T47D (cell line): Measurements from ENCODE around the gene RER1.
A peak's percentile ranks its signal among the peaks of the same experiment; 100 is the strongest.
"Not testable (repeated sequence)": the region's sequence is repeated elsewhere in the genome, so short reads cannot be mapped to it uniquely, and the experiment has no call there.

Experiments used
- DNase-seq, 2 experiments: peaks; one replicate each; pipeline versions ENCODE4 v3.0.0 to v3.0.0-alpha.2; 2011 to 2012; ENCODE audit warnings: low read depth in 1 of 2, low spot score in 1 of 2
- JUND ChIP-seq: IDR thresholded peaks from 2 replicates; pipeline ENCODE4 v1.6.1; 2012; ENCODE audit warnings: low read depth
- in situ Hi-C: cut with HindIII; loops from 2 replicates; pipeline ENCODE4 v1.10.0; 2016; ENCODE audit warnings: low sequenced_read_pairs, low pct_unique_long_range_greater_than_20kb

RER1 gene

DNA sequence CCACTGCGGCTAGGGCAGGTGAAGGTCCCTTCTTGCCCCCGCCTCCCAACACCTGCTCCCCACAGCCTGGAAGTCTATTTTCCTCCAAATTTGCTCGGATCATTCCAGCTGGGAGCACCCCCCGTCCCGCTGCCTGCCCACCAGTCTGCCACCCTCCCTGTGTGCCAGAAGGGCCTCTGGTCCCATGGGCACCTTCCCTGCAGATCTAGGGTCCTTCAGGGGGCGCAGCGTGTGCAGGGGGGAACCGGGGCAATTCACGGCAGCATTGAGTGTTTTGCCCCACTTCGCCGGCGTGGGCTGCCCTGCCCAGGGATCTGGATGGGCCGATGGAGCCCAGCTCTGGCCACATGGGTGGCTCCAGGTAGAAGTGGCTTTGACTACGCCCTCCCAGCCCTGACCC is 47.0 kb downstream of the RER1 start:
- in situ Hi-C loops = no loop called here
- DNase-seq = no peak
- no peak for TF ChIP-seq JUND

DNA sequence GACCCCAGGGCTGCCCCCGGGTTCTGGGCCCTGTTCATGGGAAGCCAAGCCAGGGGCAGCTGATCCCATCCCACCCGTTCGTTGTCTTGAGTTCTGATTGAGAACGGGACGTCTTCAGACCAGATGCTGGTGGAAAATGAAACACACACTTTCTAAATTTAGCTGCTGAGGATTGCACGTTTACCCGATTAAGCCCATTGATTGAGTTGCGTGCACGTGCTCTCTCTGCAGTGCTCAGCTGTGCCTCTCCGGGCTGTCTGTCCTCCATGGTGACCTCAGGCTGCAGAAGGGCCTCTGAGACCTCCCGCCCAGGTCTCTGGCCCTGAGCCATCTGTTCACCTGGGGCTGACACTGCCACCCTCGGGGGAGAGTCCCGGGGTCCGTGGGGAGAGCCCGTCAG is 47.7 kb downstream of the RER1 start:
- DNase-seq = no peak
- TF ChIP-seq JUND = no peak
- in situ Hi-C loops = no loop called here

DNA sequence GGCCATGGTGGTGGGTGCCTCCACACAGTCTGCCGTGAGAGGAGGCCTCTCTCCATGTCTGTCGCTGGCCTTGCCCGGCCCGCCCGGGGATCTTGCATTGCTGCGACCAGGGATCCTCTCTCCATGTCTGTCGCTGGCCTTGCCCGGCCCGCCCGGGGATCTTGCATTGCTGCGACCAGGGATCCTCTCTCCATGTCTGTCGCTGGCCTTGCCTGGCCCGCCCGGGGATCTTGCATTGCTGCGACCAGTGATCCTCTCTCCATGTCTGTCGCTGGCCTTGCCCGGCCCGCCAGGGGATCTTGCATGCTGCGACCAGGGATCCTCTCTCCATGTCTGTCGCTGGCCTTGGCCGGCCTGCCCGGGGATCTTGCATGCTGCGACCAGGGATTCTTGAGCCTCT is 48.7 kb downstream of the RER1 start:
- in situ Hi-C loops = not testable (repeated sequence)

DNA sequence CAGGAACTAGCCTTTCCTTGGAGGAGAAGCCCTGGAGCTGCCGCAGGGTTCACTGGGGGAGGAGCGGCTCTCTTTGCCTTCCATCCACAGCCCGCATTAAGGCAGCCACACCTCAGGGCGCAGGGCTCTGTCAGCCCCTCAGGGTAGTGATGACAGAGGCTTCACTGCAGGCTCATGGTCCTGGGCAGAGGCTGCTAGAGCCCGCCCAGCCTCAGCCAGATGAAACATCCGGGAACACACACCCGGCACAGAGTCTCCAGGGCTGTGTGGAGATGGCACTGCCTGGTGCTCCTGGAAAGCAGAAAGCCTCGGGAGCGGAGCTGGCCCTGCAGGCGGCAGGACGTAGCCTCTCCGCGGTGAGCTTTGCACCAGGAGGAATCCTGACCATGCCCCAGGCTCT is 50.1 kb downstream of the RER1 start:
- no peak for TF ChIP-seq JUND
- in situ Hi-C loops = no loop called here
- DNase-seq = peak in 1 of 2 experiments; percentile 7

More for the DNA sequence above, 48.7 kb downstream of the RER1 start:
- DNase-seq = not testable (repeated sequence)

DNA sequence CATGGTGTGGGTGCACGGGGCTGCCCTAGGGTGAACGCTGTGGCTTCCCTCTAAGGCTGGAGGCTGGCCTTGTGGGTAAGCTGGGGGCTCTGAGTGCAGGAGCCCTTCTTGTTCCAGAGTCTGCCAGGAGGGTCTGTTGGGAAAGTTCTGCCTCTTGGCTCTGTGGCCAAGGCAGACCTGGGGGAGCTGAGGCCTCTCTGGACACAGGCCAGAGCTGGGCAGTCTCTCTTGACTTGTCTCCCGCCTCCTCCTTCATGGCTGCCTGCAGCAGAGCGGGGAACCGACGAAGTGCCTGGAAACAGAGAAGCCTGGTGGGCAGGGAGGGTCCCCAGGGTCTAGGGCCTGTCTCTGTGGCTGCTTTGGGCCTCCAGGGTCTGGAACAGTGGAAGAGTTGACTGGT is 51.0 kb downstream of the RER1 start:
- no peak for DNase-seq
- in situ Hi-C loops = no loop called here
- no peak for TF ChIP-seq JUND

DNA sequence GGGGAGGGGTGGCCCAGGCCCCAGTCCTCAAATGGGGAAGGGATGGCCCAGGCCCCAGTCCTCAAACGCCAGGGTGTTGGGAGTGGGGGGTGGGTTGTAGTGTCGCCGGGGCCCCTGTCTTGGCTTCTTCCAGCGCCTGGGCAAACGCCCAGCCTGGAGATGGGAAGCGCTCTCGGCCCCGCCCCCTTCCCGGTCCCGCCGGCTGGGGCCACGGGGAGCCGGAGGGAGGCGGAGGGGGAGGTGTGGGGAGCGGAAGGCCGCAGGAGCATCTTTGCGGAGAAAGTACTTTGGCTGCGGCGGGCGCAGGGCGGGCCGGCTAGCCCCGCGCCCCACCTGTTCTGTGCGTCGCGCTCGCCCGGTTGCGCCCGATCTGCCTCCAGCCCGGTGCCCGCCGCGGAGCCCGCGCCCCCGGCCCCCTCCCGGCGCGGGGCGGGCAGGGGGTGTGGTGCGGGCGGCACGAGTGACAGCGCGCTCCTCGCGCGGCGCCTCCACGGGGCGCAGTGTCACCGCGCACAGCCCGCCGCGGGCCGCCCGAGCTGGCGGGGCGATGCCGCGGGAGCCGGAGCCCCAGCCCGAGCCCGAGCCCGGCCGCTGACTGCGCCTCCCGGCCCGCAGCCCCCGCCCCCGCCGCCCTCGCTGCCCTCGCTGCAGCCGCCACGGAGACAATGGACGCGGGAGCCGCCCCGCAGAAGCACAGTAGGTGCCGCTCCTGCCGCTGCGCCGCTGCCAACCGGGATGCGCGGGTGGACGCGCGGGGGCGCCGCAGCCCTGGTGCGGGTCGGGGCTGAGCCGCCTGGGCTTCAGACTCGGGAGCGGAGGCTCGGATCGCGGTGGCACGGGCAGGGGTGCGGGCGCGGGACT is 51.9 kb downstream of the RER1 start:
- TF ChIP-seq JUND = no peak
- in situ Hi-C loops = no loop called here
- DNase-seq = peak in 1 of 2 experiments; percentile 25

DNA sequence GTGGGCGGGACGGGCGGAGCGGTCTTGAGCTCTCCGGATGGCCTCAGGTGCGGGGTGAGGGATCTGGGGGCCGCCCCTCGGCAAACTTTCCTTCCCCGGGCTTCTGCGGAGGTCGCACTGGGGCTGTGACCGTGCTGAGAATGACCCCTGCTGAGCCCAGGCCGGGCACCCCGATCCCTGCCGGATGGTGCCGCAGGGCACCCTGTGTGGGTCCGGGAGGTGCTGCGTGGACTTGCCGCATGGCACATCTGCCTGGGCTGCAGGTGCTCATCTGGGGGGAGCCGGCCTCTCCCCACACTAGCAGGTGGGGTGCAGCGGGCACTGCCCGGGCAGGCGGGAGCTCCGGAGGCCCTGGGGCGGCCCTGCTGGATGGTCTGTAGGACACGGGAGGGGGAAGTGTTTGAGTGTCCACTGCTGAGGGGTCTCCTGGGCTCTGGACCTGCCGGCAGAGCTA is 52.5 kb downstream of the RER1 start:
- no peak for DNase-seq
- in situ Hi-C loops = no loop called here
- TF ChIP-seq JUND = no peak

DNA sequence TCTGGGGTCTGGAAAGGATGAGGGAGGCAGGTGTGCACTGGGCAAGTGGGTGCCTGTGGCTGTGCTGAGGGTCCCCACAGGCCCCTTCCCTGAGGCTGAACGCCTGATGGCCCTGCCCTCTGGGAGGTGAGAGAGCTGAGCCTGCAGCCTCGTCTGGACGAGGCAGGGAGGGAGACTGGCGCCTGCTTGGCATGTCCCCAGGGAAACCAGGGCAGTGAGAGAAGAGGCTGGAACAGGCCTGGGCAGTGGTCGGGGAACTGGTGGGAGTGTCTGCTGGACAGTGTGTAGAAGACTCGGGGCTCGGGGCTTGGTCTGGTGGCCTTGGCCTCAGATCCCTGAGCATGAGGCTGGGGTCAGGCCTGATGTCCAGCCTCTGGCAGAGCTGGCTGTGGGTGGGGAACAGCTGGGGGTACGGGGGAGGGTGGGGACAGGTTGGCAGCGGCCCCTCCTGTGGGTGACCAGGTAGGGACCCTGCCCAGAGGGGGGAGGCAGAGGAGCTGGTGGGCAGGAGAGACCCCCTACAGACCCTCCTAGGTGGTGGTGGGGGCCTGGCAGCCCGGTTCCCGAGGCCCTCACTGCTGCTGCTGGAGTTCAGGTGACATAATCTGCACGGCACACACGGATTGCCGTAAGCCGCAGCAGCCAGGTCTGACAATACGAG is 53.7 kb downstream of the RER1 start:
- in situ Hi-C loops = no loop called here
- no peak for TF ChIP-seq JUND

DNA sequence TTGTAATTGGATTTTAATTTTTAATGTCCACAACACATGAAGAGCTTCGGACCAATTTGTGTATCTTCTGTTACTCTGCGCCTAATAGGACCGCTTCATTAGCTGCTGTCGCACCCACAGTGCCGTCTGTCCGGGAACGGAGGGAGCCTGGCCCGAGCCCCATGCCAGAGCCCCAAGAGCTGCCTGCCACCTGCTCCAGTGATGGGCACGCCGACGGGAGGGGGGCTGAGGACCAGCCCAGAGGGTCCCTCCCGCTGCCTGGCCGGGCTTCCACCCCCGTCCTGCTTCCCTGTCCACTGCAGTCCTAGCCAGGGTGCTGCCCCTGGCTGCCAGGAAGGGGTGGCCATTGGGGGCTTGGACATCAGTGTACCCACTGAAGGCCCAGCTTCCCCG is 54.2 kb downstream of the RER1 start:
- TF ChIP-seq JUND = no peak

More for the DNA sequence above, 53.7 kb downstream of the RER1 start:
- DNase-seq = no peak

DNA sequence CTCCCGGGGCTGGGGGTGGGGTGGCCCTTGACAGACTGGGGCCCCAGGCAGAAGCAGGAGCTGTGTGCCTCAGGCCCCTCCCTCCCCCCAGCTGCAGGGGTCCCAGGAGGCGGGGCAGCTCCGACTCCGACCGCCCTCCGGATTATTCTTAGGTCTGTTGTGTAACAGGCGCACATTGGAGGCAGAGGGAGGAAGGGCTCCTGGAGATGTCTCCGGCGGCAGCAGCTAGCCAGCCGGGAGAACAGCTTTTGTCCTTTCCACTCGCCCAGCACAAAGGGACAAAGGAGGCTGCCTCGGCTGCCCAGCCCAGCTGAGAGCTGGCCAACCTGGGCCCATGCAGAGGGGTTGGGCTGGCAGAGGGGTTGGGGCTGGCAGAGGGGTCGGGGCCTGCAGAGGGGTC is 54.8 kb downstream of the RER1 start:
- in situ Hi-C loops = no loop called here
- no peak for TF ChIP-seq JUND
- no peak for DNase-seq

More for the DNA sequence above, 54.2 kb downstream of the RER1 start:
- in situ Hi-C loops = no loop called here
- DNase-seq = no peak

DNA sequence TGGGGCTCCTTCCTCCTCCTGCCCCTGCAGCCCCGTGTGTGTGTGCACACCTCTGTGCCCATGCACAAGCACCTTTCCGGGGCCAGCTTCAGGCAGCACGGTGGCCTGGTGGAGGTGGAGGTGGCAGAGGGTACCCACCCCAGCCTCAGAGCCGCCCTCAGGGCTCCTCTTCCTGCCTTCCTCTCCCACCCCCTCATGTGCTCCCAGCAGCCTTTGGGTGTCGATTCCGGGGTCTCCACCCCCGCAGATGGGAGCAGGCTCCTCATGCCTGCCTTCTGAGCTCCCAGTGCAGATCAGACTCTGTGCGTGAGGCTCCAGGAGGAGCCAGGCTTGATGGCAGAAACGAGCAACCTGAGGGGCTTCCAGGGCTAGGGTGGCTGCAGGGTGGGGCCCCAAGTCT is 55.2 kb downstream of the RER1 start:
- in situ Hi-C loops = no loop called here
- TF ChIP-seq JUND = no peak
- no peak for DNase-seq

DNA sequence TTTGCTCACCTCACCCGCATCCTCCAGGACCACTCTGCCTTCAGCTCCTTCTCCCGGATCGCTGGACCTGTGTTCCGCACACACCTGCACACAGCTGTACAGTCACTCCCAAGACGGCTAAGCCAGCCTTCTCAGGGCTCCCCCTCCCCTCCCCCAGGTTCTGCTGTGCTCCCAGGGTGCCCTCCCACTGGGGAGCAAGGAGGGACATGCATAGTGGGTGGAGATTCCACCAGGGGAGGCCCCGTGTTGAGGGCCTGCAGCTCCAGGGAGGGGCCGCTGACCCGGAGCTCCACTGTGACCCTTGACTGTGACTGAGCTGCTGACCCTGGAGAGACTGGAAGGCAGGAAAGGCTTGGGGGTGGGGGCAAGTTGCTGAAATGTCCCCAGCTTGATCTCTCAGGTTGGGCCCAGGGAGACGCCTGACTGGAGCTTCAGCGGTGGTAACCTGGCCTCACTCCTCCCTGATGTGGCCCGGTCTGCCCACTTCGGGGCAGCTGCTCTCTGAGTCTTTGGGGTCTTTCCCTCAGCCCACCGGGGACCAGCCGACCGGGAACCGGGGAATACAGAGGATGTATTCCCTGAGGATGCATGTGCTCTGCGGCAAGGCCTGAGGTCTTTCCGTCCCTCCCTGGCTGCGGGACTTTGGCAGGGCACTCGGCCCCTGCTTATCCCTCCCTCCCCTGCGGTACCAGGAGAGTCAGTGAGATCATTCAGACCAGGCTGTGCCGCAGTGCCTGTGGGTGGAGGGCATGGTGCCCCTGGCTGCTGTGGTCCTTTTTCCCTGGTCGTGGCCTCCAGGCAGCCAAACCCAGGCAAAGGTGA is 55.8 kb downstream of the RER1 start:
- no peak for TF ChIP-seq JUND
- in situ Hi-C loops = no loop called here

DNA sequence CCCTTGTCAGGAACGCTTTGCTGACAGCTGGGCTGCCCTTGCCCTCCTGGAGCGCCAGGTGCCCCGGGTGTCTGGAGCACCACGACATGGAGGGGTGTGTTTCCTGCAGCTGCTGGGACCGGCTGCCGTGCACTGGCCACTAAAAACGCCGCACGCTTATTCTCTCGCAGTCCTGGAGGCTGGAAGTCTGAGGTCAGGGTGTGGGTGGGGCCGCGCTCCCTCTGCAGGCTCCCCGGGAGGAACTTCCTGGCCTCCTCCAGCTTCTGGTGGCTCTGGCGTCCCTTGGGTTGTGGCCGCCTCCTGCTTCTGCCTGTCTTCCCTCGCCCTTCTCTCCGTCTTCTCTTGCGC is 56.4 kb downstream of the RER1 start:
- no peak for DNase-seq
- in situ Hi-C loops = no loop called here
- no peak for TF ChIP-seq JUND

More for the DNA sequence above, 55.8 kb downstream of the RER1 start:
- DNase-seq = no peak
